HCT116 (cell line): Measurements from ENCODE around the gene ACAP2. TPM values are rescaled to one million over a fixed set of nuclear protein-coding genes. Genes with fewer than 3 reads are reported as not detected.

Source experiments
- ATAC-seq: fragments of 200-7000 bp; cut with Tn5 transposase; 2 replicates; pipeline ENCODE4 v1.9.1; 2020; ENCODE audit warnings: mild to moderate bottlenecking, moderate library complexity
- BruUV-seq: library from RNA; stranded (reverse); fragments of 400-500 nt; replicated peaks from 2 replicates; lab custom pipeline; 2021; lab: Mats Ljungman, UMichigan
- CTCF ChIA-PET: fragments of 300-600 bp; sonication (Branson Sonifier 250); formaldehyde crosslinking; loops from one replicate; lab custom pipeline; 2021; ENCODE audit warnings: antibody characterized with exemption; lab: Charles Lee
- POLR2A ChIA-PET: fragments of 300-600, 350-600 bp; sonication (Branson Sonifier 250); formaldehyde crosslinking; loops from one replicate; lab custom pipeline; 2021; ENCODE audit warnings: antibody characterized with exemption; lab: Charles Lee
- RAD21 ChIA-PET, 2 experiments: fragments of 300-600 bp; sonication (Branson Sonifier 250); formaldehyde crosslinking; loops; one replicate each; lab custom pipeline; 2023; ENCODE audit warnings: low total read pairs in 2 of 2; ENCODE audit not compliant: uncharacterized antibody in 2 of 2, unreplicated experiment in 2 of 2, low non-redundant PET in 1 of 2; lab: Charles Lee
- DNase-seq: peaks from one replicate; pipeline ENCODE4 v3.0.0-alpha.2; 2010; ENCODE audit warnings: low read depth, low spot score
- H2AFZ ChIP-seq: fragments of 200-600 bp; shearing (Covaris generic), sonication (generic); 2 replicates; pipeline ENCODE4 v1.6.1; 2017; ENCODE audit warnings: low read depth, mixed run types, mixed read lengths, antibody characterized with exemption, low read length; ENCODE audit not compliant: poor library complexity, severe bottlenecking
- H3K27ac ChIP-seq: 2 replicates; pipeline ENCODE4 v1.5.1; 2012; ENCODE audit warnings: low read depth, low read length
- H3K27me3 ChIP-seq: fragments of 200-600 bp; sonication (generic); 2 replicates; pipeline ENCODE4 v1.6.1; 2016; ENCODE audit warnings: mixed run types, low read length, mixed read lengths; ENCODE audit not compliant: insufficient read depth
- H3K36me3 ChIP-seq, 2 experiments: fragments of 200-500 bp in 1 of 2; fragments of 200-600 bp in 1 of 2; sonication (Bioruptor generic) in 1 of 2; sonication (generic) in 1 of 2; 2 replicates each; pipeline versions ENCODE4 v1.5.1 to v1.6.1; 2014 to 2016; ENCODE audit warnings: low read length in 2 of 2, inconsistent platforms in 1 of 2, mixed read lengths in 1 of 2, mixed run types in 1 of 2; ENCODE audit not compliant: insufficient read depth in 2 of 2, control insufficient read depth in 1 of 2
- H3K4me1 ChIP-seq, 2 experiments: fragments of 200-600 bp in 1 of 2; sonication (generic) in 1 of 2; 2 replicates each; pipeline versions ENCODE4 v1.5.1 to v1.6.1; 2012 to 2017; ENCODE audit warnings: low read length in 2 of 2, inconsistent platforms in 1 of 2, mild to moderate bottlenecking in 1 of 2, mixed read lengths in 1 of 2, mixed run types in 1 of 2, moderate library complexity in 1 of 2; ENCODE audit not compliant: insufficient read depth in 2 of 2, control insufficient read depth in 1 of 2
- H3K4me2 ChIP-seq: fragments of 200-600 bp; sonication (generic); 2 replicates; pipeline ENCODE4 v1.6.1; 2017; ENCODE audit warnings: mixed run types, low read length, mixed read lengths
- H3K4me3 ChIP-seq, 2 experiments: fragments of 200-600 bp in 1 of 2; sonication (generic) in 1 of 2; replicated peaks in 1 of 2; 2 replicates each; pipeline ENCODE4 v1.5.1; 2011 to 2016; ENCODE audit warnings: low read length in 2 of 2, control low read depth in 1 of 2, low read depth in 1 of 2, mild to moderate bottlenecking in 1 of 2, mixed read lengths in 1 of 2, mixed run types in 1 of 2
- H3K79me2 ChIP-seq: fragments of 200-600 bp; sonication (generic); 2 replicates; pipeline ENCODE4 v1.6.1; 2017; ENCODE audit warnings: mild to moderate bottlenecking, mixed run types, low read length, moderate library complexity, mixed read lengths; ENCODE audit not compliant: insufficient read depth
- H3K9ac ChIP-seq: fragments of 200-600 bp; sonication (generic); 2 replicates; pipeline ENCODE4 v1.6.1; 2016; ENCODE audit warnings: low read length, mixed read lengths
- H3K9me2 ChIP-seq: fragments of 200-600 bp; sonication (generic), shearing (Covaris generic); 2 replicates; pipeline ENCODE4 v1.6.1; 2017; ENCODE audit warnings: mixed run types, mild to moderate bottlenecking, moderate library complexity; ENCODE audit not compliant: insufficient read depth
- H3K9me3 ChIP-seq, 2 experiments: fragments of 200-500 bp in 1 of 2; fragments of 200-600 bp in 1 of 2; sonication (Bioruptor generic) in 1 of 2; sonication (generic) in 1 of 2; 2 replicates each; pipeline ENCODE4 v1.6.1; 2014 to 2017; ENCODE audit warnings: low read length in 2 of 2, mixed read lengths in 2 of 2, inconsistent platforms in 1 of 2, low read depth in 1 of 2, mild to moderate bottlenecking in 1 of 2, mixed run types in 1 of 2, moderate library complexity in 1 of 2; ENCODE audit not compliant: control insufficient read depth in 1 of 2, insufficient read depth in 1 of 2
- H4K20me1 ChIP-seq: fragments of 200-600 bp; sonication (generic), shearing (Covaris generic); 2 replicates; pipeline ENCODE4 v1.6.1; 2017; ENCODE audit warnings: mixed run types, mild to moderate bottlenecking, moderate library complexity; ENCODE audit not compliant: insufficient read depth
- ATF3 ChIP-seq: IDR thresholded peaks from 2 replicates; pipeline ENCODE4 v1.6.1; 2012
- CBX3 ChIP-seq: IDR thresholded peaks from 2 replicates; pipeline ENCODE4 v1.6.1; 2012; ENCODE audit warnings: low read depth
- EGR1 ChIP-seq: IDR thresholded peaks from 2 replicates; pipeline ENCODE4 v1.6.1; 2012; ENCODE audit warnings: low read depth
- ELF1 ChIP-seq: IDR thresholded peaks from 2 replicates; pipeline ENCODE4 v1.6.1; 2012; ENCODE audit warnings: low read depth, borderline replicate concordance
- EZH2phosphoT487 ChIP-seq: fragments of 200-600 bp; IDR thresholded peaks from 2 replicates; pipeline ENCODE4 v1.6.1; 2018; ENCODE audit warnings: antibody characterized with exemption, borderline replicate concordance
- FOSL1 ChIP-seq: IDR thresholded peaks from 2 replicates; pipeline ENCODE4 v1.6.1; 2012; ENCODE audit warnings: low read depth
- JUND ChIP-seq: IDR thresholded peaks from 2 replicates; pipeline ENCODE4 v1.6.1; 2012
- POLR2A ChIP-seq: IDR thresholded peaks from 2 replicates; pipeline ENCODE4 v1.7.0; 2011; ENCODE audit warnings: borderline replicate concordance; ENCODE audit not compliant: insufficient read depth, insufficient read length; ENCODE audit errors: extremely low read depth
- POLR2AphosphoS5 ChIP-seq: IDR thresholded peaks from 2 replicates; pipeline ENCODE4 v1.6.1; 2011; ENCODE audit warnings: mild to moderate bottlenecking, low read depth, low read length, moderate library complexity
- RAD21 ChIP-seq: IDR thresholded peaks from 2 replicates; pipeline ENCODE4 v1.6.1; 2012; ENCODE audit warnings: low read depth, mild to moderate bottlenecking
- SP1 ChIP-seq: IDR thresholded peaks from 2 replicates; pipeline ENCODE4 v1.6.1; 2012; ENCODE audit warnings: low read depth
- SRF ChIP-seq: IDR thresholded peaks from 2 replicates; pipeline ENCODE4 v1.6.1; 2012; ENCODE audit warnings: low read depth
- TCF7L2 ChIP-seq: IDR thresholded peaks from 2 replicates; pipeline ENCODE4 v1.7.0; 2011; ENCODE audit warnings: borderline replicate concordance, inconsistent platforms; ENCODE audit not compliant: insufficient read depth, insufficient read length; ENCODE audit errors: extremely low read depth
- YY1 ChIP-seq: IDR thresholded peaks from 2 replicates; pipeline ENCODE4 v1.6.1; 2011; ENCODE audit warnings: low read length, low read depth, moderate library complexity, mild to moderate bottlenecking; ENCODE audit not compliant: insufficient replicate concordance; ENCODE audit errors: extremely low read depth
- ZFX ChIP-seq: fragments of 450-650 bp; IDR thresholded peaks from 2 replicates; pipeline ENCODE4 v1.6.1; 2017
- ZNF274 ChIP-seq: fragments of 200-500 bp; sonication (Bioruptor generic); IDR thresholded peaks from 2 replicates; pipeline ENCODE4 v1.6.1; 2014; ENCODE audit warnings: mild to moderate bottlenecking, low read depth, low read length, inconsistent platforms
- intact Hi-C: fragments of 100-400 bp; cut with micrococcal nuclease; formaldehyde crosslinking; loops from 2 replicates; pipeline ENCODE4 v1.10.0; 2022
- total RNA-seq: library from RNA; stranded (reverse); gene quantifications from one replicate; pipeline ENCODE4 v1.2.1, GENCODE V29; 2021; ENCODE audit not compliant: unreplicated experiment
- TF ChIP-seq, protein P1 (sequence below): IDR thresholded peaks from 2 replicates; pipeline ENCODE4 v1.6.1; 2012; ENCODE audit warnings: low read depth
- TF ChIP-seq, protein P2 (sequence below): IDR thresholded peaks from 2 replicates; pipeline ENCODE4 v1.6.1; 2012
- TF ChIP-seq, protein P3 (sequence below): IDR thresholded peaks from 2 replicates; pipeline ENCODE4 v1.6.1; 2011; ENCODE audit warnings: mild to moderate bottlenecking, low read length, moderate library complexity; ENCODE audit not compliant: insufficient replicate concordance; ENCODE audit errors: extremely low read depth
- TF ChIP-seq, protein P4 (sequence below), 3 experiments: fragments of 200-600 bp in 1 of 3; sonication (generic) in 1 of 3; IDR thresholded peaks in 2 of 3; conservative IDR thresholded peaks in 1 of 3; 2 replicates each; pipeline ENCODE4 v1.5.1; 2012 to 2017; ENCODE audit warnings: low read depth in 2 of 3, low read length in 2 of 3, antibody characterized with exemption in 1 of 3, borderline replicate concordance in 1 of 3, control low read depth in 1 of 3, mild to moderate bottlenecking in 1 of 3, mixed read lengths in 1 of 3, mixed run types in 1 of 3, moderate library complexity in 1 of 3; ENCODE audit not compliant: insufficient read depth in 1 of 3

ACAP2 gene
- total RNA-seq, 1 experiment from 2014 or later: 43.0 TPM

- H3K36me3 ChIP-seq: 0 out of 4 replicates have a peak, but pooled peaks cover 0 to 4% of the 10 kb centered on the region in 2 experiments
- H3K4me2 ChIP-seq: no peak overlapping the region
- intact Hi-C loops: loop anchor here (10.0 kb wide), 1 partner anchor 927 kb away; no protein-coding TSS in a partner anchor
- no peak overlapping the region for H3K9ac ChIP-seq
- H3K79me2 ChIP-seq: peaks cover 22% of the 10 kb centered on the region
- no TSS peak for BruUV-seq
- no peaks in the 10 kb centered on the region for H3K27me3 ChIP-seq
- ATAC-seq: no peak
- peaks cover 19 to 28% of the 10 kb centered on the region in 2 experiments for H3K4me1 ChIP-seq
- H3K27ac ChIP-seq: no peak overlapping the region
- ChIA-PET POLR2A (interaction anchor here (1.2 kb wide), 1 partner anchor 9 kb away, joined by 3 read pairs; the partner anchor contains the start of gene XXYLT1), CTCF (interaction anchor here (1.0 to 3.7 kb wide), 3 partner anchors 9 to 590 kb away, joined by 4 to 18 read pairs (median 9); partner anchors contain the start of genes LSG1 and XXYLT1), RAD21 (no interaction called here)
- H4K20me1 ChIP-seq: no peaks in the 10 kb centered on the region
- no peak overlapping the region for H3K4me3 ChIP-seq
- H2AFZ ChIP-seq: no peak overlapping the region
- no peak for DNase-seq
- no peaks in the 10 kb centered on the region for H3K9me3 ChIP-seq
- H3K9me2 ChIP-seq: no peaks in the 10 kb centered on the region
- TF ChIP-seq, protein P1, sequence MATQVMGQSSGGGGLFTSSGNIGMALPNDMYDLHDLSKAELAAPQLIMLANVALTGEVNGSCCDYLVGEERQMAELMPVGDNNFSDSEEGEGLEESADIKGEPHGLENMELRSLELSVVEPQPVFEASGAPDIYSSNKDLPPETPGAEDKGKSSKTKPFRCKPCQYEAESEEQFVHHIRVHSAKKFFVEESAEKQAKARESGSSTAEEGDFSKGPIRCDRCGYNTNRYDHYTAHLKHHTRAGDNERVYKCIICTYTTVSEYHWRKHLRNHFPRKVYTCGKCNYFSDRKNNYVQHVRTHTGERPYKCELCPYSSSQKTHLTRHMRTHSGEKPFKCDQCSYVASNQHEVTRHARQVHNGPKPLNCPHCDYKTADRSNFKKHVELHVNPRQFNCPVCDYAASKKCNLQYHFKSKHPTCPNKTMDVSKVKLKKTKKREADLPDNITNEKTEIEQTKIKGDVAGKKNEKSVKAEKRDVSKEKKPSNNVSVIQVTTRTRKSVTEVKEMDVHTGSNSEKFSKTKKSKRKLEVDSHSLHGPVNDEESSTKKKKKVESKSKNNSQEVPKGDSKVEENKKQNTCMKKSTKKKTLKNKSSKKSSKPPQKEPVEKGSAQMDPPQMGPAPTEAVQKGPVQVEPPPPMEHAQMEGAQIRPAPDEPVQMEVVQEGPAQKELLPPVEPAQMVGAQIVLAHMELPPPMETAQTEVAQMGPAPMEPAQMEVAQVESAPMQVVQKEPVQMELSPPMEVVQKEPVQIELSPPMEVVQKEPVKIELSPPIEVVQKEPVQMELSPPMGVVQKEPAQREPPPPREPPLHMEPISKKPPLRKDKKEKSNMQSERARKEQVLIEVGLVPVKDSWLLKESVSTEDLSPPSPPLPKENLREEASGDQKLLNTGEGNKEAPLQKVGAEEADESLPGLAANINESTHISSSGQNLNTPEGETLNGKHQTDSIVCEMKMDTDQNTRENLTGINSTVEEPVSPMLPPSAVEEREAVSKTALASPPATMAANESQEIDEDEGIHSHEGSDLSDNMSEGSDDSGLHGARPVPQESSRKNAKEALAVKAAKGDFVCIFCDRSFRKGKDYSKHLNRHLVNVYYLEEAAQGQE: no peak
- TF ChIP-seq ELF1 (no peak), YY1 (no peak), POLR2AphosphoS5 (no peak), SRF (no peak), ZFX (no peak), ATF3 (no peak), SP1 (no peak), TCF7L2 (no peak), EZH2phosphoT487 (no peak), RAD21 (no peak), FOSL1 (no peak), EGR1 (no peak), CBX3 (no peak), JUND (no peak), POLR2A (no peak), ZNF274 (no peak)
- TF ChIP-seq, protein P2, sequence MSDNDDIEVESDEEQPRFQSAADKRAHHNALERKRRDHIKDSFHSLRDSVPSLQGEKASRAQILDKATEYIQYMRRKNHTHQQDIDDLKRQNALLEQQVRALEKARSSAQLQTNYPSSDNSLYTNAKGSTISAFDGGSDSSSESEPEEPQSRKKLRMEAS: no peak
- TF ChIP-seq, protein P3, sequence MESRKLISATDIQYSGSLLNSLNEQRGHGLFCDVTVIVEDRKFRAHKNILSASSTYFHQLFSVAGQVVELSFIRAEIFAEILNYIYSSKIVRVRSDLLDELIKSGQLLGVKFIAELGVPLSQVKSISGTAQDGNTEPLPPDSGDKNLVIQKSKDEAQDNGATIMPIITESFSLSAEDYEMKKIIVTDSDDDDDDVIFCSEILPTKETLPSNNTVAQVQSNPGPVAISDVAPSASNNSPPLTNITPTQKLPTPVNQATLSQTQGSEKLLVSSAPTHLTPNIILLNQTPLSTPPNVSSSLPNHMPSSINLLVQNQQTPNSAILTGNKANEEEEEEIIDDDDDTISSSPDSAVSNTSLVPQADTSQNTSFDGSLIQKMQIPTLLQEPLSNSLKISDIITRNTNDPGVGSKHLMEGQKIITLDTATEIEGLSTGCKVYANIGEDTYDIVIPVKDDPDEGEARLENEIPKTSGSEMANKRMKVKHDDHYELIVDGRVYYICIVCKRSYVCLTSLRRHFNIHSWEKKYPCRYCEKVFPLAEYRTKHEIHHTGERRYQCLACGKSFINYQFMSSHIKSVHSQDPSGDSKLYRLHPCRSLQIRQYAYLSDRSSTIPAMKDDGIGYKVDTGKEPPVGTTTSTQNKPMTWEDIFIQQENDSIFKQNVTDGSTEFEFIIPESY: no peak
- TF ChIP-seq, protein P4, sequence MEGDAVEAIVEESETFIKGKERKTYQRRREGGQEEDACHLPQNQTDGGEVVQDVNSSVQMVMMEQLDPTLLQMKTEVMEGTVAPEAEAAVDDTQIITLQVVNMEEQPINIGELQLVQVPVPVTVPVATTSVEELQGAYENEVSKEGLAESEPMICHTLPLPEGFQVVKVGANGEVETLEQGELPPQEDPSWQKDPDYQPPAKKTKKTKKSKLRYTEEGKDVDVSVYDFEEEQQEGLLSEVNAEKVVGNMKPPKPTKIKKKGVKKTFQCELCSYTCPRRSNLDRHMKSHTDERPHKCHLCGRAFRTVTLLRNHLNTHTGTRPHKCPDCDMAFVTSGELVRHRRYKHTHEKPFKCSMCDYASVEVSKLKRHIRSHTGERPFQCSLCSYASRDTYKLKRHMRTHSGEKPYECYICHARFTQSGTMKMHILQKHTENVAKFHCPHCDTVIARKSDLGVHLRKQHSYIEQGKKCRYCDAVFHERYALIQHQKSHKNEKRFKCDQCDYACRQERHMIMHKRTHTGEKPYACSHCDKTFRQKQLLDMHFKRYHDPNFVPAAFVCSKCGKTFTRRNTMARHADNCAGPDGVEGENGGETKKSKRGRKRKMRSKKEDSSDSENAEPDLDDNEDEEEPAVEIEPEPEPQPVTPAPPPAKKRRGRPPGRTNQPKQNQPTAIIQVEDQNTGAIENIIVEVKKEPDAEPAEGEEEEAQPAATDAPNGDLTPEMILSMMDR (IDR thresholded peaks at IDR 0.05 in 2 of 3, conservative IDR thresholded peaks at IDR 0.05 in 1 of 3; ENCODE audit: borderline replicate concordance in 1 of 3, insufficient read depth in 1 of 3, low read depth in 2 of 3, low read length in 2 of 3): no peak
These were observed 180.9 kb downstream of the ACAP2 start for GRCh38 chr3:195261925-195262324.
